IMR-90 (cell line): Measurements from ENCODE around the gene AMPD3. TPM values are rescaled to one million over a fixed set of nuclear protein-coding genes. Genes with fewer than 3 reads are reported as not detected.

ENCODE experiments used
- ATAC-seq: fragments of 200-7000 bp; cut with Tn5 transposase; 2 replicates; pipeline ENCODE4 v1.9.1; 2020; ENCODE audit warnings: low read depth, mild to moderate bottlenecking, moderate library complexity
- BruUV-seq: library from RNA; stranded (reverse); fragments of 400-500 nt; replicated peaks from 2 replicates; lab custom pipeline; 2021; lab: Mats Ljungman, UMichigan
- CTCF ChIA-PET: fragments of 300-600 bp; formaldehyde crosslinking; extraction: SDS; loops from one replicate; lab custom pipeline; 2021; ENCODE audit warnings: antibody characterized with exemption; lab: Yijun Ruan, JAX
- POLR2A ChIA-PET: fragments of 300-600 bp; sonication (Branson Sonifier 250); formaldehyde crosslinking; loops from one replicate; lab custom pipeline; 2022; ENCODE audit warnings: antibody characterized with exemption; ENCODE audit not compliant: unreplicated experiment; lab: Charles Lee
- DNase-seq: peaks from one replicate; pipeline ENCODE4 v3.0.0; 2013
- H2AFZ ChIP-seq: replicated peaks from 2 replicates; pipeline ENCODE3; 2013; ENCODE audit warnings: low read length, mild to moderate bottlenecking; ENCODE audit not compliant: poor library complexity
- H2AK5ac ChIP-seq: 2 replicates; pipeline ENCODE4 v1.6.1; 2013; ENCODE audit warnings: low read depth, low read length, inconsistent platforms
- H2AK9ac ChIP-seq: replicated peaks from 2 replicates; pipeline ENCODE3; 2013; ENCODE audit warnings: mild to moderate bottlenecking, low read depth, low read length, moderate library complexity; ENCODE audit not compliant: poor library complexity
- H2BK120ac ChIP-seq: 2 replicates; pipeline ENCODE4 v1.6.1; 2013; ENCODE audit warnings: low read depth, low read length, inconsistent platforms
- H2BK15ac ChIP-seq: 3 replicates; pipeline ENCODE4 v1.6.1; 2013; ENCODE audit warnings: low read depth, low read length, inconsistent platforms
- H2BK20ac ChIP-seq: 2 replicates; pipeline ENCODE4 v1.6.1; 2013; ENCODE audit warnings: low read depth, mild to moderate bottlenecking, inconsistent platforms, low read length, moderate library complexity
- H2BK5ac ChIP-seq: 2 replicates; pipeline ENCODE4 v1.6.1; 2013; ENCODE audit warnings: mild to moderate bottlenecking, low read depth, low read length, inconsistent platforms; ENCODE audit not compliant: poor library complexity, severe bottlenecking
- H3K14ac ChIP-seq: replicated peaks from 2 replicates; pipeline ENCODE4 v1.6.1; 2013; ENCODE audit warnings: low read depth, low read length, inconsistent platforms
- H3K18ac ChIP-seq: 2 replicates; pipeline ENCODE4 v1.6.1; 2013; ENCODE audit warnings: low read depth, low read length, control low read depth
- H3K23ac ChIP-seq: 2 replicates; pipeline ENCODE4 v1.6.1; 2013; ENCODE audit warnings: low read depth, low read length, inconsistent platforms
- H3K27ac ChIP-seq: 2 replicates; pipeline ENCODE4 v1.5.1; 2013; ENCODE audit warnings: mild to moderate bottlenecking, control low read depth, low read length; ENCODE audit not compliant: insufficient read depth
- H3K27me3 ChIP-seq: 2 replicates; pipeline ENCODE4 v1.6.1; 2013; ENCODE audit warnings: low read length; ENCODE audit not compliant: control insufficient read depth, insufficient read depth
- H3K36me3 ChIP-seq: 2 replicates; pipeline ENCODE4 v1.6.1; 2013; ENCODE audit warnings: low read length, mixed read lengths; ENCODE audit not compliant: control insufficient read depth, insufficient read depth
- H3K4ac ChIP-seq: 2 replicates; pipeline ENCODE4 v1.6.1; 2013; ENCODE audit warnings: low read depth, low read length, inconsistent platforms
- H3K4me1 ChIP-seq: 2 replicates; pipeline ENCODE4 v1.6.1; 2013; ENCODE audit warnings: low read length, mixed read lengths; ENCODE audit not compliant: control insufficient read depth, insufficient read depth
- H3K4me2 ChIP-seq: 2 replicates; pipeline ENCODE4 v1.6.1; 2013; ENCODE audit warnings: low read depth, mild to moderate bottlenecking, control low read depth, low read length, moderate library complexity
- H3K4me3 ChIP-seq: 2 replicates; pipeline ENCODE4 v1.5.1; 2013; ENCODE audit warnings: low read depth, mild to moderate bottlenecking, control low read depth, low read length, moderate library complexity; ENCODE audit not compliant: insufficient read depth
- H3K56ac ChIP-seq: 2 replicates; pipeline ENCODE4 v1.6.1; 2013; ENCODE audit warnings: low read length, inconsistent platforms; ENCODE audit not compliant: insufficient read depth; ENCODE audit errors: extremely low read depth
- H3K79me1 ChIP-seq, 2 experiments: 2 replicates each; pipeline ENCODE4 v1.6.1; 2013; ENCODE audit warnings: low read length in 2 of 2, inconsistent platforms in 1 of 2, low read depth in 1 of 2
- H3K9ac ChIP-seq: 2 replicates; pipeline ENCODE4 v1.6.1; 2013; ENCODE audit warnings: low read depth, low read length, control low read depth
- H3K9me1 ChIP-seq: 2 replicates; pipeline ENCODE4 v1.6.1; 2013; ENCODE audit warnings: low read length, inconsistent platforms; ENCODE audit not compliant: insufficient read depth
- H3K9me3 ChIP-seq: 2 replicates; pipeline ENCODE4 v1.6.1; 2013; ENCODE audit warnings: low read length; ENCODE audit not compliant: control insufficient read depth, insufficient read depth
- H4K20me1 ChIP-seq: 2 replicates; pipeline ENCODE4 v1.6.1; 2013; ENCODE audit warnings: low read length, inconsistent platforms; ENCODE audit not compliant: insufficient read depth
- H4K5ac ChIP-seq: 2 replicates; pipeline ENCODE4 v1.6.1; 2013; ENCODE audit warnings: mild to moderate bottlenecking, low read depth, low read length, control low read depth
- H4K8ac ChIP-seq, 2 experiments: 2 replicates each; pipeline ENCODE4 v1.6.1; 2013; ENCODE audit warnings: low read depth in 2 of 2, low read length in 2 of 2, control low read depth in 1 of 2, inconsistent platforms in 1 of 2
- H4K91ac ChIP-seq: 2 replicates; pipeline ENCODE4 v1.6.1; 2013; ENCODE audit warnings: low read depth, low read length, inconsistent platforms; ENCODE audit not compliant: insufficient read depth
- CHD1 ChIP-seq: IDR thresholded peaks from 2 replicates; pipeline ENCODE4 v1.6.1; 2012; ENCODE audit warnings: low read depth, low read length, improper control_type of control experiment
- CTCF ChIP-seq: conservative IDR thresholded peaks from 2 replicates; pipeline ENCODE4 v1.5.1; 2012; ENCODE audit warnings: mild to moderate bottlenecking, low read depth, low read length, improper control_type of control experiment
- SMC3 ChIP-seq: fragments of 150-350 bp; IDR thresholded peaks from 2 replicates; pipeline ENCODE4 v1.6.1; 2016; ENCODE audit warnings: low read depth, mild to moderate bottlenecking, antibody characterized with exemption, low read length, moderate library complexity
- WGBS, 2 experiments: methylation state at CpG; one replicate each; pipeline versions ENCODE4 v1.1.5 to v1.1.7; 2013; ENCODE audit warnings: missing lambda C conversion rate in 2 of 2; ENCODE audit not compliant: insufficient read length in 1 of 2; ENCODE audit errors: extremely low coverage in 2 of 2; 5-methylcytosine and 5-hydroxymethylcytosine counted together
- dilution Hi-C: fragments of 300-500 bp; cut with HindIII; formaldehyde crosslinking; loops from one replicate; pipeline ENCODE4 v1.14.3; 2018; ENCODE audit warnings: low sequenced_read_pairs; ENCODE audit not compliant: unreplicated experiment
- in situ Hi-C: fragments of 300-500 bp; cut with MboI; formaldehyde crosslinking; loops from 3 replicates; pipeline ENCODE4 v1.14.3; 2019; ENCODE audit warnings: low sequenced_read_pairs, inconsistent platforms, mixed read lengths
- intact Hi-C: fragments of 100-400 bp; cut with micrococcal nuclease; formaldehyde crosslinking; loops from 2 replicates; pipeline ENCODE4 v1.10.0; 2022
- polyA plus RNA-seq, 3 experiments: library from polyadenylated mRNA; depleted of rRNA; stranded (reverse); fragments of >200 nt; gene quantifications; 2 replicates each; pipeline ENCODE4 v1.2.3, GENCODE V29; 2012; ENCODE audit warnings: low replicate concordance in 1 of 3
- total RNA-seq: library from RNA; depleted of rRNA; stranded (reverse); fragments of >200 nt; gene quantifications from 2 replicates; pipeline ENCODE4 v1.2.3, GENCODE V29; 2012

Gene AMPD3
- total and polyA plus RNA-seq, 2 of the 4 experiments (the other 2 are of a cell fraction), result 8.6 to 12.1 TPM

- dilution Hi-C loops (no loop called here), intact Hi-C loops (no loop called here), in situ Hi-C loops (no loop called here)
- H3K27ac ChIP-seq, result no peak overlapping the region
- H2BK20ac ChIP-seq, result no peak overlapping the region
- no peak overlapping the region for H4K8ac ChIP-seq
- peaks cover 3% of the 10 kb centered on the region; the same call in 1 of the 2 replicates for H3K9me1 ChIP-seq
- H2AFZ ChIP-seq, result no peak overlapping the region
- H3K4me1 ChIP-seq, result peaks cover 2% of the 10 kb centered on the region; the same call in 1 of the 2 replicates
- no peak overlapping the region for H2BK120ac ChIP-seq
- no peaks in the 10 kb centered on the region for H3K9me3 ChIP-seq
- ATAC-seq (no peak), DNase-seq (no peak)
- H3K4me3 ChIP-seq, result no peak overlapping the region
- H3K9ac ChIP-seq, result no peak overlapping the region
- no TSS peak for BruUV-seq
- no peak overlapping the region for H3K4ac ChIP-seq
- no peaks in the 10 kb centered on the region; the same call in 1 of the 2 replicates for H4K20me1 ChIP-seq
- H3K56ac ChIP-seq, result no peak overlapping the region
- no peak overlapping the region for H2AK5ac ChIP-seq
- H4K91ac ChIP-seq, result no peak overlapping the region
- TF ChIP-seq CHD1, result no peak
- TF ChIP-seq SMC3, result no peak
- no peak for TF ChIP-seq CTCF
- no peak overlapping the region for H3K18ac ChIP-seq
- H3K36me3 ChIP-seq, result peaks cover 4% of the 10 kb centered on the region
- no peak overlapping the region for H2AK9ac ChIP-seq
- no peak overlapping the region for H3K23ac ChIP-seq
- no peaks in the 10 kb centered on the region for H3K27me3 ChIP-seq
- POLR2A ChIA-PET, result no interaction called here
- peaks cover 19 to 32% of the 10 kb centered on the region in 2 experiments for H3K79me1 ChIP-seq
- no peak overlapping the region for H3K14ac ChIP-seq
- CTCF ChIA-PET, result no interaction called here
- no peak overlapping the region for H2BK15ac ChIP-seq
- WGBS, 2 experiments, result no CpG with 5 or more reads among the region's 2 CpGs
- H4K5ac ChIP-seq, result no peak overlapping the region
- no peak overlapping the region for H3K4me2 ChIP-seq
- H2BK5ac ChIP-seq, result no peak overlapping the region
These were observed 79.3 kb downstream of the AMPD3 start for GRCh38 chr11:10534316-10534715.
